HuH-7.5 (cell line): ENCODE measurements around the gene TRIM33.
"Not testable (repeated sequence)": the region's sequence is repeated elsewhere in the genome, so short reads cannot be mapped to it uniquely, and the experiment has no call there.

Experiments
- DNase-seq: peaks from one replicate; pipeline ENCODE4 v3.0.0; 2011; ENCODE audit warnings: low spot score

TRIM33 gene

DNA sequence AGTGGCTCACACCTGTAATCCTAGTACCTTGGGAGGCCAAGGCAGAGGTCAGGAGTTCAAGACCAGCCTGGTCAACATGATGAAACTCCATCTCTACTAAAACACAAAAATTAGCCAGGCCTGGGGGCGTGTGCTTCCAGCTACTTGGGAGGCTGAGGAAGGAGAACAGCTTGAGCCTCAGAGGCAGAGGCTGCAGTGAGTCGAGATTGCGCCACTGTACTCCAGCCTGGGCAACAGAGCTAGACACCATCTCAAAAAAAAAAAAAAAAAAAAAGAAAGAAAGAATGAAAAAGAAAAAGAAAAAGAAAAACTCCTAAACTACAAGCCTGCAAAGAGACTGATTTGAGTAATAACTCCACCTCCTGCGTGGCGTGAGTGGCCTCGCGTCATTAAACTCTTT lies 92.1 kb downstream of the TRIM33 start:
- DNase-seq, result not testable (repeated sequence)

DNA sequence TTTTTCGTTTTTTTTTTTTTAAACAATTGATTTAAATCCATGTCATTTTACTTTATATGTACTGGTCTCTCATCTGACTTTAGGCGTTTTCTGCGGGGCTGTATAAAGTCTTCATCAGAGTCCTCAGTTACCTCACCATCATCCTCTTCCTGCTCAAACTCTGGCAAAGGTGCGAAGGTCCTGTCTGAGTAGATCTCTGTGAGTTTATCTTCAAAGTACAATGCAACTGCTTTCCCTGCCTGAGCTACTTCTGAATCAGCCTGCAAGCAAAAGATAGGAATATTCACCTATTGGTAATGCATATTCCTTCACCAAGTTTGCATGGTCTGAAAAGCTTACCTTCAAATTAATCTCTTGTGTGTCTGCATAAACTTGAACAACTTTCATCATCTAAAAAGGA lies 113.4 kb downstream of the TRIM33 start:
- DNase-seq, result no peak

DNA sequence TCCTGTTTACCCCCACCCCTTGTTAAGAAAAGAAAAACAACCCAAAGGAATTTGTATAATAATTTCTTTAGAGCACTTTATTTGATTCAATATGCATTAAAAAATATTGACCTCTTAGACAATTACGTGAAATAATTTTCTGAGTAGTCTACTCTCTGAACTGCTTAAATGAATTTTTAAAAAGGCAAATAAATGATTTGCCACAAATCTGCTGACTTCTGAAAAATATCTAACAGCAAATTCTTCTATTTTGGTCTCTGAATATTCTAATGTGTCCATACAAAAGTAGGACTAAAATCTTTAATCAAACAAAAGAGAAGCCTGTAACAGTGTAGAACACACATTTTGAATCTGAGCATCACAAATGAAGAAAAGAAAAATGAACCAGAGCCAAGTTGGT lies 115.1 kb downstream of the TRIM33 start:
- no peak for DNase-seq

DNA sequence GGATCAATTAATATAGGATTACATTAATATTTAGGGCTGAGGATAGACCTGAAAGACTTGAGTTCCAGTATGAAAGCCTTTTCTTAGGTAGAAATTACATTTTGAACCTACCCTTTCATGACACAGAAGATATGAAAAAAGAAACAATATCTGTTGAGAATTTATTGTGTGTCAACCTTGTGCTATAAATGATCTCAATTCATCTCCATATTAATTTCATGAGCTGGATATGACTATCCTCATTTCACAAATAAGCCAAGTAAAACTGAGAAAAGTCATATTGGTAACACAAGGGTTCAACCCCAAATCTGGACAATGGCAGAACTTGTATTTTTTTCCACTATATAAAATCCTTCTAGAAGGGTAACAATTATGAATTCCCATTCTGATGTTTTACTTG lies 120.0 kb downstream of the TRIM33 start:
- no peak for DNase-seq

DNA sequence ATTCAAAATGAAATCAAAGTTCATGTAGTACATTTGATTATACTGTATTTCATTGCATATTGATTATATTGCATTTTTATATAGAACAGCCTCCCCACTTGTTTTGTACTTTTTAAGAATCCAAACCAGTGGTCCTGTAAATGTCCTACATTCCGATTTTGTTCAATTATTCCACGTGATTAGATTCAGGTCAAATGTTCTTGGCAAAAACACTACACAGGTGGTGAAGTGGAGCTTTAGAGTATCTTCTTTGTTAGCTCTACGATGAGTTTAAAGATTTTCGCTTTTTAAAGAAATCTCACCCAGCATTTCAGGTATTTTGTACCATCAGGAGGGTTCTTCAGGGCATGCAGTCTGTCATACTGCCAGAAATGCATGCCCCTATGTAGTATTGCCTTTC lies 120.6 kb downstream of the TRIM33 start:
- no peak for DNase-seq

DNA sequence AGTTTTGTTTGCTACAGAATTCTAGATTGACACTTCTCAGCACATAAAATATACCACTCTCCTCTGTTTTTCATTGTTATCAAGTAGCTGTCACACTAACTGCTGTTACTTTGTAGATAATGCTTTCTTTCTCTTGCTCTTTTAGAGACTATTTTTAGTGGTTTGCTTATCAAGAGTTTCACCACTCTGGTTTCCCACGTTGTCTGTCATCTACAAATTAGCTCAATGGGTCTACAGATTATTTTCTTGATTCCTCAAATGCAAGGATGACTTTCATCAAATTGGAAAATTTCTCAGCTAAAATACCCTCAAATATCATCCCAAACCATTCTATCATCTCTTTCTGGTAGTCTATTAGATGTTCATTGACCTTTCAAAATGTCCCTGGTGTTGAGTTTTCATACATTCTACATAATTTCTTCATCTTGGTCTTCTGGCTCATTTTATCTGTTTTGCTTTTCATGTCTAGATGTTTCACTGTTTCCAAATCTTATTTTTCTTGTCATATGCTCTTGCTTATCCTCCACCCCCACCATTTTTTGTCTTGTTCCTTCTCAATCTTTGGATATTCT lies 122.5 kb downstream of the TRIM33 start:
- no peak for DNase-seq

DNA sequence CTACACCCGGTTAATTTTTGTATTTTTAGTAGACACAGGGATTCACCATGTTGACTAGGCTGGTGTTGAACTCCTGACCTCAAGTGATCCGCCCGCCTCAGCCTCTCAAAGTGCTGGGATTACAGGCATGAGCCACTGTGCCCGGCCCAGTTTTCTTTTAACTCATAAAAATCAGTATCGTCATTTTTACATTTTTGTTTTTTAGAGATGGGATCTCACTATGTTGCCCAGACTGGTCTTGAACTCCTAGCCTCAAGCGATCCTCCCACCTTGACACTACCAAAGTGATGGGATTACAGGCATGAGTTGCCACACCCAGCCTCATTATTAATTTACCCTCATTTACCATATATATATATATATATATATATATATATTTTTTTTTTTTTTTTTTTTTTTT lies 123.4 kb downstream of the TRIM33 start:
- not testable (repeated sequence) for DNase-seq

DNA sequence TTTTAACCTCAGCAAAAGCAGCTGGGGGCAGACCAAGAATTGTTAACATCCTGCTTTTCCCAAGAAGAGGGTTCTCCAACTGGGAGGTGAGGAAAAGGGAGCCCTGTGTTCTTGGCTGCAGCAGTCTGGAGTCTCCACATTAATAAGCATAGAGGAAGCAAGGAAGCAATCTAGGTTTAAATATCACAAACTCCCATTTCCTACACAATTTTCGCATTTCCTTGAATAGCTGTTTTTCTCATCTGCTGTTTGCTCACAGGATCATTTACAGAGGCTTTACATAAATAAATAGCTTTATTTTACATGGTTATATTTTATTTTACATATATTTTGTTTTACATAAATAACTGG lies 124.0 kb downstream of the TRIM33 start:
- DNase-seq, result no peak

DNA sequence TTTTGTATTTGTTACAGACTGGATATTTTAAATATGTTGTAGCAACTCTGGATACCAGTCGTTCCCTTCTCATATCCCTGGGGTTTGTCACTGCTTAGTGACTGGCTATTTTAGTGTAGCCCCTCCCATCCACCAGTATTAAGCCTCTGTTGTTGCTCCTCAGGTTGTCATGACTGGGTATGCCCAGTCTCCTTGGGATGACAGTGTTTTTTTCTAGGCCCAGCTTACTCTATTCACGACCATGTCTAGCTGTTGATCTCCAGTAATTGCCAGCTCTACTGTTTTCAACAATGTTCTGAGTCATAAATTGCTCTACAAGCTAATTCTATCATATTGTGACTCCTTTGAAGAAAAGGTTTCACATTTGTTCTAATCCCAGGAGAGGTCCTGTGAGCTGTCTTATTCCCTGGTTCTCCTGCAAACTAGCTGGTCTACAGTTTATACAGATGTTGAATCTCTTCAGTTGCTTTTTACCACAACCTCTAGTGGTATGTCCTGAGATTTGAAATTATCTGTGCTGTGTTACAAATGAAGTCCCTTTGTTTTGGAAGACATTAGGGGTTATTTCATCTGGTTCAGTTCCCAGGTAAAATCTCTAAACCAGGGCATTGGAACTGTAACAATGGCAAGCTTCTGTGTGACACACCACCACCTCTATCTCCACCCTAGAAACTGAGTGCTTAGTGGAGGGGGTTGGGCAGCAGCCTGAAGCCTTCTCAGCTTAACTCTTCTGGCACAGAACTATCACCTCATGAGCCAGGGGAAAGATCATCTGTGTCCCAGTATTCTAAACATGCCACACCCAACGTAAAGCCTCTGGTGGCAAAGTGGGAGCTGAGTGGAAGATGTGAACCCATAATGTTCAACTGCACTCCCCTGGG lies 124.6 kb downstream of the TRIM33 start:
- DNase-seq, result no peak

DNA sequence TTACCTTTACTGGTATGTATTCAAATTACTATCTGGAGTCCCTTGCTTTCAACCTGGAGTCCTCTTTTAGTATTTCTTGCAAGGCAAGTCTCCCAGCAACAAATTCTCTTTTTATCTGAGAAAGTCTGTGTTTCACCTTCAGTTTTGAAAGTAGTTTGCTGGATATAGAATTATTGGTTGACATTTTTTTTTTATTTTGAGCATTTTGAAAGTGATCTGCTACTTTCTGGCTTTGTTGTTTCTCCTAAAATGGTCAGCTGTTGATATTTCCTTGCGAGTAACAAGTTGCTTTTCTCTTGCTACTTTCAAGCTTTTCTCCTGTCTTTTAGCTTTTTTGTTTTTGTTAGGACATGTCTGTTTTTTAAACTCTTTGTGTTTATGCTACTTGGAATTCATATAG lies 126.1 kb downstream of the TRIM33 start:
- DNase-seq, result no peak

DNA sequence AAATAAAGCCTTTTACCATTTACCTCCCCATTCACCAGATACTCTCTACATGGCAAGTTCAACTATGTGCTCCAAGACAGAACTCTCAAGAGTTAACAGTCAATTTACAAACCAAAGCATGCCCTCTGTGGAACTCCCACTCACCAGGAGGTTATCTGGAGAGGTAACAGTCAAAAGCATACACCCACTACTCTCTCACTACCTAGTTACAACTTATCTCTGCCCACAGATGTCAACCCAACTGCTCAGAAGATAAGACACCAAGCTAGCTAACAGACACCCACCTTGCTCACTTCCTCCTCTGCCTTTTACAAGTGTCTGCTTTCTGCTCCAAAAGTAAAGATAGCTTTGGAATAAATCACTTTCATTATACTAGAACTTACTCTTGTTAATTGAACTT lies 131.0 kb downstream of the TRIM33 start:
- DNase-seq, result no peak

DNA sequence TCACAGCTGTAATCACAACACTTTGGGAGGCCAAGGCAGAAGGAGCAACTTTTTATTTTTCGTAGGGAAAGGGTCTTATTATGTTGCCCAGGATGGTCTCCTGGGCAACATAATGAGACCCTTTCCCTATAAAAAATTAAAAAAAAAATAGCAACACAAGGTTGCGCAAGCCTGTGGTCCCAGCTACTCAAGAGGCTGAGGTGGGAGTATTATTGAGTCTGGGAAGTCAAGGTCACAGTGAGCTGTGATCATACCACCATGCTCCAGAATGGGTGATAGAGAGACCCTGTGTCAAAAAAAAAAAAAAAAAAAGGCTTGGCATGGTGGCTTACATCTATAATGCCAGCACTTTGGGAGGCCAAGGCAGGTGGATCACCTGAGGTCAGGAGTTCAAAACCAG lies 131.6 kb downstream of the TRIM33 start:
- DNase-seq, result no peak

DNA sequence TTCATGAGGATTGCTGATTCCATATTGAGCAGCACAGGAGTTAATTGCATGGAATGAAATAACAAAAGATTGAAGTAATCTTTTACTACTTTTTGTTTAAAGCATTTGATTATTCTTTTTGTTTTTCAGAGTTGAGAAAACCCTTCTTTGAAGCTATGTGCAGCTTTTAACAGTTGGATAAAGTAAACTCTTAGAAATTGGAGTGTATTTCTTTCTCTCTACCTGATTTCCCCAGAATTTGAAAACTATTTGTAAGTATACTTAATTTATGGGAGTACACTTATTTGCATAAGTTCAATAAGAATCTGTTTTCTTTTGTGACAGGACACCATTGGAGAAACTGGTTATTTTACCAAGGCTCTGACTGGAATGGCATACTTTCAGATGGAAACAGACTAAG lies 133.6 kb downstream of the TRIM33 start:
- DNase-seq, result no peak

DNA sequence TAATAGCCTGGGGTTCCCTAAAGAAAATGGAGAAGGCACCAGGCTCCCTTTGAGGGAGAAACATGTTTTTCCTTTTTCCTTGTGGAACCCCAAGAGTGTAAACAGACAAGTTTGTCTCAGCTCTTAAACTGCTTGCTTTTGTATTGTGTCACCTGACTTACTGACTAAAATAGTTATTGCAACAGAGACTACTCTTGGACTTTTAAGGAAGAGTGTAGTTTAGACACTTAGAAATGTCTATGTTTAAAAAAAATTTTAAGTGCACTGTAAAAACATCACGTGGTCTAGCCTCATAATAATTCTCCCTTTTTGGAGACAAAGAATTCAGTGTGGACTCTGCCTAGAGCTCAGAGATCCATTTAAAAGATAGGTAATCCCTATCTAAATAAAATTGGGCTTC lies 141.1 kb downstream of the TRIM33 start:
- DNase-seq, result no peak

DNA sequence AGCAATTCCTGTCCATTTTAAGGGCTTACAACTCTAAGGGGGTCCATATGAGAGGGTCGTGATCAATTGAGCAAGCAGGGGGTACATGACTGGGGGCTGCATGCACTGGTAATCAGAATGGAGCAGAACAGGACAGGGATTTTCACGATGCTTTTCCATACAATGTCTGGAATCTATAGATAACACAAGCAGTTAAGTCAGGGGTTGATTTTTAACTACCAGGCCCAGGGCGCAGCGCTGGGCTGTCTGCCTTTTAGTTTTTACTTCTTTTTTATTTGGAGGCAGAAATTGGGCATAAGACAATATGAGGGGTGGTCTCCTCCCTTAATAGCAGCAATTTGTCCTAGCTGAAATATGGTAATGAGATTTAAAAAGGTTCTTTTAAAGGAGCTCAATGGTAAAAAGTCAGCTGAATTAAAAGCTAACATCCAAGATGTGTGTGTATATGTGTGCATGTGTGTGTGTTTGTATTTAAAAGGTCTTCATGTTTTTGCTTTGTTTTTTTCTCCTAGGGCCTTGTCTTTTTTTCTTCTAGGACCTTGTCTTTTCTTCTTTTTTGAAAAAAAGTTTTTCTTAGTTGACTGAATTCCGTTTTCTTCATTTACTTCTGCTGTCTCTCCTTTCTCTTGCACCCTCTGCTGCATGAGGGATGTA lies 141.6 kb downstream of the TRIM33 start:
- DNase-seq, result not testable (repeated sequence)

DNA sequence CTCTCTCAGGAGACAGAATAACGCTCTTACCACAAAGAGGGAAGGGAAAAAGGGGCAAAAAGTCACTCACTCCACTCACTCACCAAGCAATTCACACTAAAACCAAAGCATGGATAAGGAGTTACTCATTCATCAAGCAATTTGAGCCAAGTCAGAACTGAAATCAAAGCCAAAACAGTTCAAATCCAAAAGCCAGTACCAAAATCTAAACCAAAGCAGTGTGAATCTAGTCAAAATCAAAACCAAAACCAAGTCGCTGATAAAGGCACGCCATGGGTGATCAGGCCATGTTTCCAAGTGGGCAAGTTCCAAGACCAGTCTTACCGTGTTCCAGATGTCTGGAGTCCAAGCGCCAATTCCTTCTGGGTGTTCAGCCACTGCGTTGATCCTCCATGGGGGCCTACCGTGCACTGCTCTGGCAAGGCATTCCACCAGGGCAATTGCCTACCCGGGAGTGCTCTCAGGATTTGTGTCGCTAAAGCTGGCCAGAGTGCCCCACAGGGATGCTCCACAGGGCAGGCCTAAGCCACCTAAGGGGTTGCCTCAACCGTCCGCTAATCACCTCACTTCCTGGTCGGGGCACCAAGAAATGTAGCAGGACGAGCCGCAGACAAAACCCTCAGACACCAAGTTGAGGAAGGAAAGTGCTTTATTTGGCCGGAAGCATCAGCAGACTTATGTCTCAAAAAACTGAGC lies 142.3 kb downstream of the TRIM33 start:
- DNase-seq, result no peak

DNA sequence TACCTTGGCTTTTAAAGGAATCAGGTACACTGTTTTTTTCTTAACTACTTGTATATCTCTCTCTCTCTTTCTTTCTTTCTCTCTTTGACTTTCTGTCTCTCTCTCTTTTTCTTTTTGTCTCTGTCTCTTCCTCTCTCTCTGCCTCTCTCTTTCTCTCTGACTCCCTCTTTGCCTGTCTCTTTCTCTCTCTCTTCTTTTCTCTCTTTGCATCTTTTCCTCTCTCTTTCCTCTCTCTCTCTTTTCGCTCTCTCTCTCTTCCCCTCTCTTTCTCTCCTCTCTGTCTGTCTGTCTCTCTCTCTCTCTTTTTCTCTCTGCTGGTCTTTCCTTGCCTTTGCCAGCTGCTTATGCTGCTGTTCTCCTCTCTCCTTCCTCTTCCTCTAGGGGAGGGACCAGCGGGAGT lies 143.2 kb downstream of the TRIM33 start:
- no peak for DNase-seq

DNA sequence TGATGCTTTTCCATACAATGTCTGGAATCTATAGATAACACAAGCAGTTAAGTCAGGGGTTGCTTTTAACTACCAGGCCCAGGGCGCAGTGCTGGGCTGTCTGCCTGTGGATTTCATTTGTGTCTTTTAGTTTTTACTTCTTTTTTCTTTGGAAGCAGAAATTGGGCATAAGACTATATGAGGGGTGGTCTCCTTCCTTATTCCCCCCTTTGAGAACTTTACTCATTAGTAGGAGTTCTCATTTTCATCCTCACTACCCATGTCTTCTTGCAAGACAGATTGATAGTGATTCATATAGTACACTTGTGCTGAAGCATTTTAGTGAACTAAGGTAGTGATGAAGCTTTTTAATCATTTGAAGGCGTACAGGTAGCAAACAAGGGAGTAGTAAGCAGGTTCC lies 147.8 kb downstream of the TRIM33 start:
- not testable (repeated sequence) for DNase-seq

DNA sequence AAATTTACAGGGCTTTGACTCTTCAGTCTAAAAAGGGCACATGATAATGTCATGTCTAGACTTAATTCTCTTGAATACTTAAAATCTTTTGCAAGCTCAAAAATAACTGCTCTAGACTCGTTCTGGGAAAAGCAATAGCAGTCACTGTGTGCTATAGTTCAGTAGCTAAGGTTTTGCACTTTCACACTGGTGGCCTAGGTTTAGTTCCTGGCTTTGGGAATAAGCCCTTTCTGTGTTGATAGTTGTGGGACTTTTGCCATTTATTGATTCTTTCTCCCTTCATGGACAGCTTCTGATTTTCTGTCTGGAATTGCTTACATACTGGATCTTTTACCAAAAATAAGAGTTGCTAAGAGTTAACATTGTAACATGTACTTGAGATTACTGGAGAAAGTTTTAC lies 151.2 kb downstream of the TRIM33 start:
- no peak for DNase-seq

DNA sequence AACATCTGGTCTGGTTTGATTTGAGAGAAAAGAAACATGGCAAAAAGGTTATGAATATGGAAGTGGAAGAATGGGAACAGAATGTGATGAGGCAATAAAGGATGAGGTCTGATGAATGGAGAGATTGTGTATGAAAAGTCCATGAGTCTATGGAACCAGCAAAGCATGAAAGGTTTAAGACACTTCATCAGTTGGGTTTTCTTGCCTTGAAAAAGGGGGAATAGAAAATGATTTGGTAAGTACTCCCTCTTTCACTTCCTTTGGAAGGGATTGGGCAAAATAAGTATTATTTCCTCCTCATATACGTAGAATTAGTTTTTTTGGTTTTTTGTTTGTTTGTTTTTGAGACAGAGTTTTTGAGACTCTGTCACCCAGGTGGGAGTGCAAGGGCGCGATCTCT lies 155.8 kb downstream of the TRIM33 start:
- DNase-seq, result no peak

DNA sequence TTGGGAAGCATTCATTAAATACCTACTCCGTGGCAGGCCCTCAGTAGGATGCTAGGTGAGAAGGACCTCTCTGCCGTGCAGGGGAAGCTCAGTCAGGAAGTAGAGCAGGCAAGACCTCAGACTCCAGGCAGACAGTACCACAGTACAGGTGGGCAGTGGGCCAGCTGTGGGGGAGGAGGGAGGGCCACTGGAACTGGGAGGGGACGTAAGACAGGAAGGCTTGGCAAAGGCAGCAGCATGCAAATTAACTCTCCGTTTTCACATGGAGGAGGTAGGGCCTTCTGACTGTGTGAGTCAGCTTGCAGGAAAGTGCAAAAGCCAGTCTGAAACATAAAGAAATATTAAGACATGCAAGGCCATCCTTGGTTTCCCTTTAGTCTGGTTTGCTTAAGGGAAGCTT lies 157.7 kb downstream of the TRIM33 start:
- DNase-seq, result no peak

DNA sequence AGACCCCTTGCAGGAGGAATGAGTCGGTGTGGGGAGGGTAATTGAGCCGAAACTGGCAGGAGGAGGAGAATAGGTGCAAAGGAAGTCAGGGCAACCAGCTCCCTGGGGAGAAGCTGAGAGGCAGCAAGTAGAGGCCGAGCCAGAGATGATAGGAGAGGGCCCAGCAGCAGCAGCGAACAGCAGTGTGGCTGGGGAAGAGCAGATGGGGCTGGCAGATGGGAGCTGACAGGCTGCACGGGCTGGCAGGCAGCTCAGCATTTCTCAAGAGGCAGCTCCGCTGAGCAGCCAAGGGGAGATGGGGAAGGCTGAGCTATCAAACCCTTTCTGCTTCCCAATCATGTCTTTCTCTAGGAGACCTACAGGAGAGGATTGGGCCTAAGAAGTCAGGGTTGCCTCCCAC lies 158.2 kb downstream of the TRIM33 start:
- no peak for DNase-seq
